Breast epithelium (tissue), 4 donors: ENCODE results near the gene LUM. TPM values are rescaled to one million over a fixed set of nuclear protein-coding genes. Genes with fewer than 3 reads are reported as not detected.

ENCODE experiments used
- DNase-seq, 2 donors: peaks; one replicate each; pipeline ENCODE4 v3.0.0-alpha.2; 2019; ENCODE audit warnings: low spot score in 2 of 2
- H3K27ac ChIP-seq, 2 donors: fragments of 200-600 bp; sonication (generic) in 1 of 2; one replicate each; pipeline ENCODE4 v1.5.1; 2016 to 2019; ENCODE audit warnings: mild to moderate bottlenecking in 1 of 2
- H3K27me3 ChIP-seq, 2 donors: fragments of 200-600 bp; sonication (generic) in 1 of 2; one replicate each; pipeline versions ENCODE4 v1.5.1 to v1.6.0; 2017 to 2019; ENCODE audit warnings: control low read depth in 1 of 2, mild to moderate bottlenecking in 1 of 2
- H3K36me3 ChIP-seq: fragments of 200-600 bp; one replicate; pipeline ENCODE4 v1.5.1; 2019
- H3K4me1 ChIP-seq, 2 donors: fragments of 200-600 bp; sonication (generic); one replicate each; pipeline ENCODE4 v1.5.1; 2016 to 2019; ENCODE audit warnings: control low read depth in 1 of 2
- H3K4me3 ChIP-seq, 3 donors: fragments of 200-600 bp; sonication (generic); 1 replicate in 2 of 3; 2 replicates in 1 of 3; pipeline ENCODE4 v1.5.1; 2016 to 2019; ENCODE audit warnings: mild to moderate bottlenecking in 3 of 3, moderate library complexity in 2 of 3
- H3K9me3 ChIP-seq, 2 donors: fragments of 200-600 bp; sonication (generic) in 1 of 2; one replicate each; pipeline ENCODE4 v1.5.1; 2016 to 2019; ENCODE audit warnings: control low read depth in 1 of 2
- POLR2A ChIP-seq: fragments of 450-650 bp; IDR thresholded peaks from one replicate; pipeline ENCODE4 v1.6.1; 2016; ENCODE audit warnings: antibody characterized with exemption, mild to moderate bottlenecking, moderate library complexity
- POLR2AphosphoS5 ChIP-seq, 3 donors: sonication (generic); formaldehyde crosslinking; IDR thresholded peaks; one replicate each; pipeline ENCODE4 v1.6.1; 2017; ENCODE audit warnings: antibody characterized with exemption in 3 of 3
- intact Hi-C: fragments of 100-400 bp; cut with DNase I; formaldehyde crosslinking; loops from one replicate; pipeline ENCODE4 v1.15.1; 2023; ENCODE audit warnings: low total_unique reads
- total RNA-seq, 3 donors: library from RNA; depleted of rRNA; stranded (reverse); fragments of >200 nt; gene quantifications; one replicate each; pipeline ENCODE4 v1.1.0, GENCODE V29; 2016
- TF ChIP-seq, protein P1 (sequence below), 3 donors: fragments of 450-650 bp; IDR thresholded peaks; one replicate each; pipeline ENCODE4 v1.5.1; 2016 to 2017; ENCODE audit warnings: antibody characterized with exemption in 3 of 3, mild to moderate bottlenecking in 3 of 3, moderate library complexity in 3 of 3

The LUM gene
- total RNA-seq, 3 donors from 2014 or later = 180 to 449 (median 183) TPM

DNA sequence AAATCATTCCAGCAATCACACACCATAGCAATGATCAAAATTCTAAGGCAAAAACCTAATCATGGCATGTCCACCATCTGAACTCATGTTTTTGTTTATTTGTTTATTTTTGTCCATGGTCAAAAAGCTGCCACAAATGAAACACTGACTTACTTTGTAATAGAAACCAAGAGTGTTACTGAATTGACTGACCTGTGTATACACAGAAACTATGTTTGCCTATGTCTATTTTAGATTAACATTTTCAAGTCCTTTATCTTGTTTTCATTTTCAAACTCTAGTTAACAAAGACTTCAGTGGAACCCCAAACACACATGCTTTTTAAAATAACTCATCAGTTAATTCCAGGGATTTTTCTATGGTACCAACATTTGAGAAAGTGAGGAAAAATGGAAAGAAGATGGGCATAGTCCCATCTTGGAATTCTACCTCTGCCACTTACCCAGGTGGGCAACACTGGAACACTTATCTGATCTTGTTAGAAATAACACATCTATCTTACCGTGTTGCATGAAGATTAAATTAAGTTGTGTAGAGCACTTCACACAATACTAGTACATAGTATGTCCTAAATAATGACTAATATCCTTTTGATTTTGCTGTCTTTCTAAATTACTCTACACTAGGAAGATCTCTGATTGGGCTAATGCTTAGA, 6.4 kb downstream of the LUM start:
- Histone ChIP-seq H3K4me3 (peak overlapping the region in 1 of 3 donors; percentile 47), H3K36me3 (no peaks in the 10 kb centered on the region), H3K9me3 (no peaks in the 10 kb centered on the region), H3K27ac (peak overlapping the region; percentile 52 to 77), H3K4me1 (no peaks in the 10 kb centered on the region), H3K27me3 (no peaks in the 10 kb centered on the region)
- TF ChIP-seq POLR2AphosphoS5 (IDR thresholded peaks at IDR 0.05) = no peak
- intact Hi-C loops = no loop called here
- no peak for DNase-seq

DNA sequence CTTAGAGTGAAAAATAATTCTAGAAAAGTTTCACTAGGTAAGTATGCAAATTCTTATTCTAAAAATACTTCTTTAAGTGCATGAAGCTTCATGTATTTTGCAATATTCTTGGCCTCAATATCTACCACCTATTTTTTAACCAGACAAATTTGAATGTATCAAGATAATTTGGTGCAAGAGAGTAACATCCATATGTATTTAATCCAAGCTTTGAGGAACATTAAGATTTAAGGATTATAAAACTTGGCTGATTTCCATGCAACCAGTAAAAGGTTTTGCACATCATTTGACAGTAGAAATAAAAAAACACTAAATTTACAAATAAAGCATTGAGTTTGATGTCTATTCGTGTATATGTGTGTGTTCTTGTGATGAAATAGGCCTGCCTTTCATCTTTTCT, 7.7 kb downstream of the LUM start:
- intact Hi-C loops = no loop called here
- no peak for TF ChIP-seq POLR2AphosphoS5 (IDR thresholded peaks at IDR 0.05)
- TF ChIP-seq POLR2A = no peak
- TF ChIP-seq, protein P1, sequence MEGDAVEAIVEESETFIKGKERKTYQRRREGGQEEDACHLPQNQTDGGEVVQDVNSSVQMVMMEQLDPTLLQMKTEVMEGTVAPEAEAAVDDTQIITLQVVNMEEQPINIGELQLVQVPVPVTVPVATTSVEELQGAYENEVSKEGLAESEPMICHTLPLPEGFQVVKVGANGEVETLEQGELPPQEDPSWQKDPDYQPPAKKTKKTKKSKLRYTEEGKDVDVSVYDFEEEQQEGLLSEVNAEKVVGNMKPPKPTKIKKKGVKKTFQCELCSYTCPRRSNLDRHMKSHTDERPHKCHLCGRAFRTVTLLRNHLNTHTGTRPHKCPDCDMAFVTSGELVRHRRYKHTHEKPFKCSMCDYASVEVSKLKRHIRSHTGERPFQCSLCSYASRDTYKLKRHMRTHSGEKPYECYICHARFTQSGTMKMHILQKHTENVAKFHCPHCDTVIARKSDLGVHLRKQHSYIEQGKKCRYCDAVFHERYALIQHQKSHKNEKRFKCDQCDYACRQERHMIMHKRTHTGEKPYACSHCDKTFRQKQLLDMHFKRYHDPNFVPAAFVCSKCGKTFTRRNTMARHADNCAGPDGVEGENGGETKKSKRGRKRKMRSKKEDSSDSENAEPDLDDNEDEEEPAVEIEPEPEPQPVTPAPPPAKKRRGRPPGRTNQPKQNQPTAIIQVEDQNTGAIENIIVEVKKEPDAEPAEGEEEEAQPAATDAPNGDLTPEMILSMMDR (IDR thresholded peaks at IDR 0.05) = no peak
- Histone ChIP-seq H3K27me3 (no peaks in the 10 kb centered on the region), H3K4me1 (no peaks in the 10 kb centered on the region), H3K27ac (no peak overlapping the region), H3K36me3 (no peaks in the 10 kb centered on the region), H3K9me3 (no peaks in the 10 kb centered on the region), H3K4me3 (no peak overlapping the region)
- DNase-seq = no peak

- Histone ChIP-seq H3K27ac (no peak overlapping the region), H3K4me1 (no peaks in the 10 kb centered on the region), H3K36me3 (no peaks in the 10 kb centered on the region), H3K9me3 (no peaks in the 10 kb centered on the region), H3K27me3 (no peaks in the 10 kb centered on the region), H3K4me3 (no peak overlapping the region)
- intact Hi-C loops = no loop called here
- TF ChIP-seq, protein P1 (IDR thresholded peaks at IDR 0.05) = no peak
- DNase-seq = no peak
Measured at GRCh38 chr12:91103101-91103500, 8.2 kb downstream of the LUM start.

GRCh38 chr12:91100906-91101305, 10.4 kb downstream of the LUM start:
- intact Hi-C loops = no loop called here

GRCh38 chr12:91099836-91100235, 11.5 kb downstream of the LUM start:
- Histone ChIP-seq H3K4me1 (no peaks in the 10 kb centered on the region), H3K27ac (peak overlapping the region; percentile 40 to 59), H3K27me3 (no peaks in the 10 kb centered on the region), H3K9me3 (no peaks in the 10 kb centered on the region), H3K36me3 (no peaks in the 10 kb centered on the region), H3K4me3 (no peak overlapping the region)
- intact Hi-C loops = no loop called here
- no peak for TF ChIP-seq POLR2AphosphoS5 (IDR thresholded peaks at IDR 0.05)
- TF ChIP-seq, protein P1 (IDR thresholded peaks at IDR 0.05) = no peak
- TF ChIP-seq POLR2A = no peak
- DNase-seq = no peak

More at GRCh38 chr12:91100906-91101305, 10.4 kb downstream of the LUM start:
- no peaks in the 10 kb centered on the region for H3K36me3 ChIP-seq
- TF ChIP-seq POLR2A (no peak), POLR2AphosphoS5 (IDR thresholded peaks at IDR 0.05) (no peak)
- TF ChIP-seq, protein P1 (IDR thresholded peaks at IDR 0.05) = no peak
- DNase-seq = no peak
- peak overlapping the region in 1 of 2 donors; percentile 48 for H3K27ac ChIP-seq
- H3K27me3 ChIP-seq = no peaks in the 10 kb centered on the region
- no peaks in the 10 kb centered on the region for H3K9me3 ChIP-seq
- H3K4me1 ChIP-seq = no peaks in the 10 kb centered on the region
- H3K4me3 ChIP-seq = no peak overlapping the region
